ENCODE measurements around the gene HUS1B. TPM values are rescaled to one million over a fixed set of nuclear protein-coding genes. Genes with fewer than 3 reads are reported as not detected.

Gene HUS1B
- total and polyA plus RNA-seq, 2 of the 13 experiments (the other 11 are each of a cell fraction or from before 2014, with no cell fraction given): 0.18 to 0.40 TPM

DNA sequence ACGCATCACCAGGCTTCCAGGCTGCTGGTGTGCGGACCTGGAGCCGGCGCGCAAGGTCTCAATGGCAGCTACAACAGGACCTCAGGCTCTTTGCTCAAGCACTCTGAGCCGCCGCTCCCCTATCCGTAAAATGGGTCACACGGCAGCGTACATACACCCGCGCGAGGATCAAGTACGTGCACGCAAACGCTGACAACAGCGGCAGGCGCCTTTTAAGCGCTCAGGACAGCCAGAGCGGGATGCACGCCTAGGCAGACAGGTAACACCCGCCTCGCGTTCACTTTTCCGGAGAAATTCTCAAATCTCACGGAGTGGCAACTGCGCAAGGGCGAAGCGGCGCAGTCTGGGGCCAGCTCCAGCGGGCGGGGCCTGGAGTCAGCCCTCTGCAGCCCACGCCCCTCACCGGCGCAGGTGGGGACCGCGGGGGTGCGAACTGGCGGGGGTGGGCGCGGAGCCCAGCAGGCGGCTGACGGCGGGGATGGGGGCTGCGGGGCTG, 35.5 kb upstream of the HUS1B start (continued):
- TF ChIP-seq, protein P1, sequence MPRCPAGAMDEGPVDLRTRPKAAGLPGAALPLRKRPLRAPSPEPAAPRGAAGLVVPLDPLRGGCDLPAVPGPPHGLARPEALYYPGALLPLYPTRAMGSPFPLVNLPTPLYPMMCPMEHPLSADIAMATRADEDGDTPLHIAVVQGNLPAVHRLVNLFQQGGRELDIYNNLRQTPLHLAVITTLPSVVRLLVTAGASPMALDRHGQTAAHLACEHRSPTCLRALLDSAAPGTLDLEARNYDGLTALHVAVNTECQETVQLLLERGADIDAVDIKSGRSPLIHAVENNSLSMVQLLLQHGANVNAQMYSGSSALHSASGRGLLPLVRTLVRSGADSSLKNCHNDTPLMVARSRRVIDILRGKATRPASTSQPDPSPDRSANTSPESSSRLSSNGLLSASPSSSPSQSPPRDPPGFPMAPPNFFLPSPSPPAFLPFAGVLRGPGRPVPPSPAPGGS (CRISPR knock-in tag; IDR thresholded peaks at IDR 0.05): no peak
- TF ChIP-seq KLF6 (CRISPR knock-in tag; IDR thresholded peaks at IDR 0.05) (no peak), ZNF780A (CRISPR knock-in tag; IDR thresholded peaks at IDR 0.05) (no peak), ARHGAP35 (CRISPR knock-in tag; IDR thresholded peaks at IDR 0.05; ENCODE audit: borderline replicate concordance) (peak; percentile 16; the same call in 1 of the 2 replicates), ZMYM4 (CRISPR knock-in tag; IDR thresholded peaks at IDR 0.05) (no peak), PLRG1 (conservative IDR thresholded peaks at IDR 0.05) (no peak), HNRNPLL (IDR thresholded peaks at IDR 0.05; ENCODE audit: low read depth, low read length, poor library complexity, severe bottlenecking) (peak; percentile 96), ZNF629 (CRISPR knock-in tag; conservative IDR thresholded peaks at IDR 0.05) (peak; percentile 99), GZF1 (CRISPR knock-in tag; IDR thresholded peaks at IDR 0.05) (0 out of 2 replicates have a peak, but pooled peaks have one; percentile 20), GPN1 (CRISPR knock-in tag; IDR thresholded peaks at IDR 0.05; ENCODE audit: borderline replicate concordance) (no peak), DMAP1 (CRISPR knock-in tag; IDR thresholded peaks at IDR 0.05) (no peak), DR1 (CRISPR knock-in tag; IDR thresholded peaks at IDR 0.05) (peak; percentile 6; the same call in 1 of the 2 replicates), SMC3 (IDR thresholded peaks at IDR 0.05; ENCODE audit: low read length) (no peak), ZNF543 (CRISPR knock-in tag; IDR thresholded peaks at IDR 0.05) (peak; percentile 72; the same call in 1 of the 2 replicates), ZNF343 (CRISPR knock-in tag; IDR thresholded peaks at IDR 0.05) (no peak), ZNF788 (CRISPR knock-in tag; IDR thresholded peaks at IDR 0.05; ENCODE audit: borderline replicate concordance) (no peak), ATRX (CRISPR knock-in tag; IDR thresholded peaks at IDR 0.05; ENCODE audit: borderline replicate concordance) (no peak), ZNF251 (CRISPR knock-in tag; IDR thresholded peaks at IDR 0.05) (no peak)
- TF ChIP-seq, protein P2, sequence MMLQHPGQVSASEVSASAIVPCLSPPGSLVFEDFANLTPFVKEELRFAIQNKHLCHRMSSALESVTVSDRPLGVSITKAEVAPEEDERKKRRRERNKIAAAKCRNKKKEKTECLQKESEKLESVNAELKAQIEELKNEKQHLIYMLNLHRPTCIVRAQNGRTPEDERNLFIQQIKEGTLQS (CRISPR knock-in tag; IDR thresholded peaks at IDR 0.05): no peak; the same call in 1 of the 2 replicates
- TF ChIP-seq, protein P3, sequence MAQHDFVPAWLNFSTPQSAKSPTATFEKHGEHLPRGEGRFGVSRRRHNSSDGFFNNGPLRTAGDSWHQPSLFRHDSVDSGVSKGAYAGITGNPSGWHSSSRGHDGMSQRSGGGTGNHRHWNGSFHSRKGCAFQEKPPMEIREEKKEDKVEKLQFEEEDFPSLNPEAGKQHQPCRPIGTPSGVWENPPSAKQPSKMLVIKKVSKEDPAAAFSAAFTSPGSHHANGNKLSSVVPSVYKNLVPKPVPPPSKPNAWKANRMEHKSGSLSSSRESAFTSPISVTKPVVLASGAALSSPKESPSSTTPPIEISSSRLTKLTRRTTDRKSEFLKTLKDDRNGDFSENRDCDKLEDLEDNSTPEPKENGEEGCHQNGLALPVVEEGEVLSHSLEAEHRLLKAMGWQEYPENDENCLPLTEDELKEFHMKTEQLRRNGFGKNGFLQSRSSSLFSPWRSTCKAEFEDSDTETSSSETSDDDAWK (CRISPR knock-in tag; IDR thresholded peaks at IDR 0.05): no peak
- TF ChIP-seq, protein P4, sequence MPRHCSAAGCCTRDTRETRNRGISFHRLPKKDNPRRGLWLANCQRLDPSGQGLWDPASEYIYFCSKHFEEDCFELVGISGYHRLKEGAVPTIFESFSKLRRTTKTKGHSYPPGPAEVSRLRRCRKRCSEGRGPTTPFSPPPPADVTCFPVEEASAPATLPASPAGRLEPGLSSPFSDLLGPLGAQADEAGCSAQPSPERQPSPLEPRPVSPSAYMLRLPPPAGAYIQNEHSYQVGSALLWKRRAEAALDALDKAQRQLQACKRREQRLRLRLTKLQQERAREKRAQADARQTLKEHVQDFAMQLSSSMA (CRISPR knock-in tag; IDR thresholded peaks at IDR 0.05): 0 out of 2 replicates have a peak, but pooled peaks have one; percentile 52
- TF ChIP-seq, protein P5, sequence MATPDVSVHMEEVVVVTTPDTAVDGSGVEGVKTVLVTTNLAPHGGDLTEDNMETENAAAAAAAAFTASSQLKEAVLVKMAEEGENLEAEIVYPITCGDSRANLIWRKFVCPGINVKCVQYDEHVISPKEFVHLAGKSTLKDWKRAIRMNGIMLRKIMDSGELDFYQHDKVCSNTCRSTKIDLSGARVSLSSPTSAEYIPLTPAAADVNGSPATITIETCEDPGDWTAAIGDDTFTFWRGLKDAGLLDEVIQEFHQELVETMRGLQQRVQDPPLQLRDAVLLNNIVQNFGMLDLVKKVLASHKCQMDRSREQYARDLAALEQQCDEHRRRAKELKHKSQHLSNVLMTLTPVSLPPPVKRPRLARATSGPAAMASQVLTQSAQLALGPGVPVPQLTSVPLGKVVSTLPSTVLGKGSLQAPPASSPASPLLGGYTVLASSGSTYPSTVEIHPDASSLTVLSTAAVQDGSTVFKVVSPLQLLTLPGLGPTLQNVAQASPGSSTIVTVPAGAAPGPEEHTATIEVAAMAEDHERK (CRISPR knock-in tag; IDR thresholded peaks at IDR 0.05; ENCODE audit: low read depth): no peak
- TF ChIP-seq, protein P6, sequence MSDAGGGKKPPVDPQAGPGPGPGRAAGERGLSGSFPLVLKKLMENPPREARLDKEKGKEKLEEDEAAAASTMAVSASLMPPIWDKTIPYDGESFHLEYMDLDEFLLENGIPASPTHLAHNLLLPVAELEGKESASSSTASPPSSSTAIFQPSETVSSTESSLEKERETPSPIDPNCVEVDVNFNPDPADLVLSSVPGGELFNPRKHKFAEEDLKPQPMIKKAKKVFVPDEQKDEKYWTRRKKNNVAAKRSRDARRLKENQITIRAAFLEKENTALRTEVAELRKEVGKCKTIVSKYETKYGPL (CRISPR knock-in tag; IDR thresholded peaks at IDR 0.05): no peak
- TF ChIP-seq, protein P7, sequence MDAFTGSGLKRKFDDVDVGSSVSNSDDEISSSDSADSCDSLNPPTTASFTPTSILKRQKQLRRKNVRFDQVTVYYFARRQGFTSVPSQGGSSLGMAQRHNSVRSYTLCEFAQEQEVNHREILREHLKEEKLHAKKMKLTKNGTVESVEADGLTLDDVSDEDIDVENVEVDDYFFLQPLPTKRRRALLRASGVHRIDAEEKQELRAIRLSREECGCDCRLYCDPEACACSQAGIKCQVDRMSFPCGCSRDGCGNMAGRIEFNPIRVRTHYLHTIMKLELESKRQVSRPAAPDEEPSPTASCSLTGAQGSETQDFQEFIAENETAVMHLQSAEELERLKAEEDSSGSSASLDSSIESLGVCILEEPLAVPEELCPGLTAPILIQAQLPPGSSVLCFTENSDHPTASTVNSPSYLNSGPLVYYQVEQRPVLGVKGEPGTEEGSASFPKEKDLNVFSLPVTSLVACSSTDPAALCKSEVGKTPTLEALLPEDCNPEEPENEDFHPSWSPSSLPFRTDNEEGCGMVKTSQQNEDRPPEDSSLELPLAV (CRISPR knock-in tag; conservative IDR thresholded peaks at IDR 0.05; ENCODE audit: low read depth): no peak
